Head of caudate nucleus (tissue), 42 donors: ENCODE measurements around the gene TNNT3.

Experiments used
- DNase-seq, 42 donors: peaks; one replicate each; pipeline versions ENCODE4 v3.0.0 to v3.0.0-alpha.2; 2020 to 2021; ENCODE audit warnings: mixed read lengths in 7 of 42
- intact Hi-C: fragments of 100-400 bp; cut with DNase I; formaldehyde crosslinking; loops from one replicate; pipeline ENCODE4 v1.15.0; 2022

TNNT3 gene

GRCh38 chr11:1916132-1916985 is 3.1 kb upstream of the TNNT3 start:
- DNase-seq = no peak
- intact Hi-C loops = loop anchor here (1.0 kb wide), 1 partner anchor 23 kb away; no protein-coding TSS in a partner anchor

- intact Hi-C loops = loop anchor here (1.0 kb wide), 1 partner anchor 24 kb away; no protein-coding TSS in a partner anchor
- no peak for DNase-seq
Measured at GRCh38 chr11:1916986-1917522, 2.4 kb upstream of the TNNT3 start.

- intact Hi-C loops = no loop called here
- DNase-seq = no peak
Measured at GRCh38 chr11:1917523-1918435, 1.7 kb upstream of the TNNT3 start.

- intact Hi-C loops = no loop called here
- no peak for DNase-seq
Measured at GRCh38 chr11:1918436-1919315, 827 bp upstream of the TNNT3 start.

- no peak for DNase-seq
- intact Hi-C loops = no loop called here
Measured at GRCh38 chr11:1920128-1920908, 815 bp downstream of the TNNT3 start.

- no peak for DNase-seq
- intact Hi-C loops = no loop called here
Measured at GRCh38 chr11:1920909-1921573, 1.5 kb downstream of the TNNT3 start.

- intact Hi-C loops = no loop called here
- DNase-seq = peak in 32 of 42 donors; percentile 6 to 70 (median 50)
Measured at GRCh38 chr11:1921574-1922141, 2.2 kb downstream of the TNNT3 start.

- intact Hi-C loops = no loop called here
- no peak for DNase-seq
Measured at GRCh38 chr11:1922481-1923081, 3.1 kb downstream of the TNNT3 start.

GRCh38 chr11:1923201-1923956 is 3.9 kb downstream of the TNNT3 start:
- no peak for DNase-seq
- intact Hi-C loops = no loop called here

- DNase-seq = no peak
Measured at GRCh38 chr11:1924181-1924580, 4.7 kb downstream of the TNNT3 start.

GRCh38 chr11:1924646-1925372 is 5.3 kb downstream of the TNNT3 start:
- DNase-seq = peak in 1 of 42 donors; percentile 3
- intact Hi-C loops = no loop called here

More at GRCh38 chr11:1924181-1924580, 4.7 kb downstream of the TNNT3 start:
- intact Hi-C loops = no loop called here

- DNase-seq = no peak
- intact Hi-C loops = no loop called here
Measured at GRCh38 chr11:1925373-1926155, 6.1 kb downstream of the TNNT3 start.

- DNase-seq = no peak
- intact Hi-C loops = no loop called here
Measured at GRCh38 chr11:1926156-1927025, 6.9 kb downstream of the TNNT3 start.
